Loucy (cell line): ENCODE measurements around the gene SMIM35.

Source experiments
- H2AFZ ChIP-seq: fragments of 200-600 bp; sonication (generic); 2 replicates; pipeline ENCODE4 v1.6.0; 2016; ENCODE audit warnings: antibody characterized with exemption, mild to moderate bottlenecking, low read length, moderate library complexity
- H3F3A ChIP-seq: fragments of 200-600 bp; 2 replicates; pipeline ENCODE4 v1.6.0; 2016; ENCODE audit warnings: antibody characterized with exemption, low read depth, mild to moderate bottlenecking
- H3K27me3 ChIP-seq: fragments of 200-600 bp; sonication (generic); 2 replicates; pipeline ENCODE4 v1.6.1; 2014; ENCODE audit warnings: low read length, mild to moderate bottlenecking; ENCODE audit not compliant: insufficient read depth, poor library complexity, severe bottlenecking
- H3K36me3 ChIP-seq: fragments of 200-600 bp; sonication (generic); 2 replicates; pipeline ENCODE4 v1.6.1; 2016; ENCODE audit warnings: low read length; ENCODE audit not compliant: insufficient read depth
- H3K4me1 ChIP-seq: fragments of 200-600 bp; sonication (generic); 2 replicates; pipeline ENCODE4 v1.5.1; 2014; ENCODE audit warnings: low read length, mild to moderate bottlenecking; ENCODE audit not compliant: insufficient read depth, poor library complexity, severe bottlenecking
- H3K4me2 ChIP-seq: fragments of 200-600 bp; sonication (generic); 2 replicates; pipeline ENCODE4 v1.6.0; 2014; ENCODE audit warnings: antibody characterized with exemption, low read length, low read depth, mild to moderate bottlenecking; ENCODE audit not compliant: poor library complexity, severe bottlenecking
- H3K4me3 ChIP-seq: fragments of 200-600 bp; sonication (generic); 2 replicates; pipeline ENCODE4 v1.5.1; 2014; ENCODE audit warnings: low read length, mild to moderate bottlenecking, mixed read lengths; ENCODE audit not compliant: poor library complexity, severe bottlenecking
- H3K79me2 ChIP-seq: fragments of 200-600 bp; sonication (generic); 2 replicates; pipeline ENCODE4 v1.6.1; 2014; ENCODE audit warnings: low read length; ENCODE audit not compliant: insufficient read depth
- H3K9ac ChIP-seq: fragments of 200-600 bp; sonication (generic); 2 replicates; pipeline ENCODE4 v1.6.0; 2014; ENCODE audit warnings: mild to moderate bottlenecking, low read depth, low read length, moderate library complexity; ENCODE audit not compliant: poor library complexity, severe bottlenecking
- H3K9me2 ChIP-seq: fragments of 200-600 bp; sonication (generic); replicated peaks from 2 replicates; pipeline ENCODE4 v1.6.1; 2016; ENCODE audit warnings: low read depth, low read length, mixed read lengths
- H3K9me3 ChIP-seq: fragments of 200-600 bp; sonication (generic); 2 replicates; pipeline ENCODE4 v1.6.1; 2014; ENCODE audit warnings: mild to moderate bottlenecking, antibody characterized with exemption, low read length, low read depth; ENCODE audit not compliant: insufficient read depth
- H4K20me1 ChIP-seq: fragments of 200-600 bp; sonication (generic); 2 replicates; pipeline ENCODE4 v1.6.0; 2014; ENCODE audit warnings: antibody characterized with exemption, low read length, mild to moderate bottlenecking; ENCODE audit not compliant: insufficient read depth, poor library complexity, severe bottlenecking
- EZH2phosphoT487 ChIP-seq: fragments of 200-600 bp; IDR thresholded peaks from 2 replicates; pipeline ENCODE4 v1.6.1; 2018; ENCODE audit warnings: antibody characterized with exemption, mild to moderate bottlenecking, moderate library complexity, borderline replicate concordance
- TF ChIP-seq, protein P1 (sequence below): fragments of 200-600 bp; sonication (generic); conservative IDR thresholded peaks from 2 replicates; pipeline ENCODE4 v1.5.1; 2014; ENCODE audit warnings: mild to moderate bottlenecking, antibody characterized with exemption, low read length

SMIM35 gene

DNA sequence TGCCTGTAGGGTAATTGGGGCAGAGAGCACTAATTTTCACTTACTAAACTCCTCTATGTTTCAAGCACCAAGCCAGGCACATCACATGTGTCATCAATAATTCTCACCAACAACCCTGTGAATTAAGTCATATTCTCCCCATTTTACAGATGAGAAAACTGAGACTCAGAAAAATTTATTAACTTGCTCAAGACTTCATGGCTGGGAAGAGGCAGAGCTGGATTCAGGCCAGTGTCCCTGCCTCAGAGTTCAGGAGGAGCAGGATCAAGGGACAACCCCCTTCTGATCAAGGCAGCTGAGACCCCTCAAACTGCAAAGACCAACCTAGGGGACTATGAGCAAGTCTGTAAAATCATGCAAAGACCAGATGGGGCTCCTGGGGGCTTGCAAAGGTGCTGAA lies 2.1 kb downstream of the SMIM35 start:
- Histone ChIP-seq H3K4me3 (no peak overlapping the region), H3K27me3 (no peaks in the 10 kb centered on the region), H4K20me1 (no peaks in the 10 kb centered on the region), H3K9ac (no peak overlapping the region), H3K36me3 (no peaks in the 10 kb centered on the region), H3K9me2 (no peaks in the 10 kb centered on the region), H3K4me2 (peak overlapping the region; percentile 66), H3F3A (no peaks in the 10 kb centered on the region), H3K4me1 (peaks cover 14% of the 10 kb centered on the region), H2AFZ (peak overlapping the region; percentile 71; the same call in 1 of the 2 replicates), H3K9me3 (peaks cover 7% of the 10 kb centered on the region; the same call in 1 of the 2 replicates), H3K79me2 (no peaks in the 10 kb centered on the region)
- no peak for TF ChIP-seq EZH2phosphoT487
- TF ChIP-seq, protein P1, sequence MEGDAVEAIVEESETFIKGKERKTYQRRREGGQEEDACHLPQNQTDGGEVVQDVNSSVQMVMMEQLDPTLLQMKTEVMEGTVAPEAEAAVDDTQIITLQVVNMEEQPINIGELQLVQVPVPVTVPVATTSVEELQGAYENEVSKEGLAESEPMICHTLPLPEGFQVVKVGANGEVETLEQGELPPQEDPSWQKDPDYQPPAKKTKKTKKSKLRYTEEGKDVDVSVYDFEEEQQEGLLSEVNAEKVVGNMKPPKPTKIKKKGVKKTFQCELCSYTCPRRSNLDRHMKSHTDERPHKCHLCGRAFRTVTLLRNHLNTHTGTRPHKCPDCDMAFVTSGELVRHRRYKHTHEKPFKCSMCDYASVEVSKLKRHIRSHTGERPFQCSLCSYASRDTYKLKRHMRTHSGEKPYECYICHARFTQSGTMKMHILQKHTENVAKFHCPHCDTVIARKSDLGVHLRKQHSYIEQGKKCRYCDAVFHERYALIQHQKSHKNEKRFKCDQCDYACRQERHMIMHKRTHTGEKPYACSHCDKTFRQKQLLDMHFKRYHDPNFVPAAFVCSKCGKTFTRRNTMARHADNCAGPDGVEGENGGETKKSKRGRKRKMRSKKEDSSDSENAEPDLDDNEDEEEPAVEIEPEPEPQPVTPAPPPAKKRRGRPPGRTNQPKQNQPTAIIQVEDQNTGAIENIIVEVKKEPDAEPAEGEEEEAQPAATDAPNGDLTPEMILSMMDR: no peak

DNA sequence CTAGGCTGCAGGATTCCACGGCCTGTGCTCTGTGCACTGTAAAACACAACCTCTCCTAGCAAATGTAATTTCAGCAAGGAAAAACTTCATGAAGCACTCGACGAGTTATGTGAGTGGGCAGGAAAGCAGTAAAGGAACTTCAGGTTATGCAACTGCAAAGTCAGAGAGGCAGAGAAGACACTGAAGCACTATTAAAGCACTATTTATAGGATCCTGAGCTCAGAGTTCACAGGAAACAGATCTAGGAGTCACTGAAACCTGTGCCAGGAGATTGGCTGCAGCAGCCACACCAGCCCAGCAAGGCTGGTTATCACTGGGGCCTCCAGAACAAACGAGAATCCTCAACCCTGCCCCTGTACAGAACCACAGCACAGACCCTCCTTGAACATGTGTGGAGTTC lies 2.5 kb downstream of the SMIM35 start:
- H2AFZ ChIP-seq: peak overlapping the region; percentile 71
- H3K4me3 ChIP-seq: peak overlapping the region; percentile 32
- peak overlapping the region; percentile 66 for H3K4me2 ChIP-seq

DNA sequence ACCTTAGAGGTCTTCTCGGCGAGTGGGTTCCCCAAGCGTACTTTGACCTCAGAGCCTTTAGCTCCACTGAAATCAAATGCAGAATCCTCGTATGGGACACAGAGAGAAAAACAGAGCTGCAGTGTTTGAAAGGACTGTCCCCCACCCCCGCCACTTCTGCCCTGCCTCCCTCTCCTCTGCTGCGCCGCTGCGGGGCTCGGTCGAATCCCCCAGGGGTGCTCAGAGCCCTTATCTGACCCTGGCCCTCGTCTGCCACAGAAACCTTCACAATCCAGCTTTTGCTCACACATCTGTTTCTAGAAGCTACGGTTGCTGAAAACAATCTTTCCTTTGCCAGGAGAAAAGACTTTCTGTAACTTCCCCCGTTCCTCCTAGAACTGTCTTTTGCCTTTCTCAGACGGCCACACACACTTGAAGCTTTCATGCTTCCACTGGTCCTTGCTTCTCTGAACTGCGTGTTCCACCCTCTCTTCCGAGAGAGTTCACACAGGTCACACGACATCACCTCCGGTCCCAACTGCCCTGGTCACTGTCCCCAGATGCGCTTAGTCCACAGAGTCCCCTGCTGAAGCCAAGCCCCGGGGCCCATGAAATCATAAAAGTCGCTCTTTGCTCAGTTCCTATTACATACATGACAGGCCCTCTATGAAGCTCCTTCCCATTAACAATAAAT lies 3.7 kb downstream of the SMIM35 start:
- Histone ChIP-seq H3K4me3 (no peak overlapping the region), H3F3A (no peaks in the 10 kb centered on the region), H3K4me2 (no peak overlapping the region), H3K79me2 (no peaks in the 10 kb centered on the region), H3K9me2 (no peaks in the 10 kb centered on the region), H4K20me1 (no peaks in the 10 kb centered on the region), H3K9me3 (peaks cover 7% of the 10 kb centered on the region; the same call in 1 of the 2 replicates), H3K4me1 (peaks cover 14% of the 10 kb centered on the region), H3K36me3 (no peaks in the 10 kb centered on the region), H3K27me3 (no peaks in the 10 kb centered on the region), H3K9ac (no peak overlapping the region), H2AFZ (no peak overlapping the region)
- no peak for TF ChIP-seq EZH2phosphoT487
- TF ChIP-seq, protein P1: no peak

More for the DNA sequence above, 2.5 kb downstream of the SMIM35 start:
- Histone ChIP-seq H3K36me3 (no peaks in the 10 kb centered on the region), H3F3A (no peaks in the 10 kb centered on the region), H3K9me2 (no peaks in the 10 kb centered on the region), H3K9me3 (peaks cover 7% of the 10 kb centered on the region; the same call in 1 of the 2 replicates), H3K9ac (peak overlapping the region; percentile 31), H3K27me3 (no peaks in the 10 kb centered on the region), H3K4me1 (peaks cover 14% of the 10 kb centered on the region), H4K20me1 (no peaks in the 10 kb centered on the region), H3K79me2 (no peaks in the 10 kb centered on the region)
- TF ChIP-seq EZH2phosphoT487: no peak
- TF ChIP-seq, protein P1: no peak
